Pancreas (tissue), 10 donors: Measurements from ENCODE around the gene SEC63. TPM values are rescaled to one million over a fixed set of nuclear protein-coding genes. Genes with fewer than 3 reads are reported as not detected.
"Not testable (repeated sequence)": the region's sequence is repeated elsewhere in the genome, so short reads cannot be mapped to it uniquely, and the experiment has no call there.

Source experiments
- ATAC-seq, 4 donors: fragments of 200-7000 bp; cut with Tn5 transposase; one replicate each; pipeline versions ENCODE4 v1.8.0 to v1.9.1; 2020; ENCODE audit warnings: mild to moderate bottlenecking in 4 of 4, moderate library complexity in 4 of 4
- DNase-seq, 6 donors: peaks; one replicate each; pipeline ENCODE4 v3.0.0-alpha.2; 2020
- FAIRE-seq: peaks from 2 replicates; lab custom pipeline; 2012; peaks lifted over from hg19 to GRCh38; lab: Jason Lieb, UNC
- H3K27ac ChIP-seq, 4 donors: fragments of 200-600 bp; sonication (generic); 1 replicate in 3 of 4; 2 replicates in 1 of 4; pipeline versions ENCODE4 v1.5.0 to v1.8.0; 2020
- H3K27me3 ChIP-seq, 4 donors: fragments of 200-600 bp; one replicate each; pipeline ENCODE4 v1.8.0; 2021
- H3K36me3 ChIP-seq, 3 donors: fragments of 200-600 bp; sonication (generic) in 1 of 3; one replicate each; pipeline versions ENCODE4 v1.5.0 to v1.8.0; 2020 to 2021
- H3K4me1 ChIP-seq, 3 donors: fragments of 200-600 bp; one replicate each; pipeline ENCODE4 v1.8.0; 2021
- H3K4me3 ChIP-seq, 4 donors: fragments of 200-600 bp; sonication (generic) in 2 of 4; one replicate each; pipeline versions ENCODE4 v1.5.0 to v1.8.0; 2020 to 2021
- H3K9me3 ChIP-seq, 4 donors: fragments of 200-600 bp; one replicate each; pipeline ENCODE4 v1.8.0; 2021
- WGBS, 2 donors: extraction: QIAGEN DNeasy Blood & Tissue Kit; methylation state at CpG; one replicate each; pipeline ENCODE4 v1.1.7; 2013; 5-methylcytosine and 5-hydroxymethylcytosine counted together
- intact Hi-C, 3 donors: fragments of 100-400 bp; cut with DNase I; formaldehyde crosslinking; loops; one replicate each; pipeline versions ENCODE4 v1.11.1 to v1.14.2; 2022
- polyA plus RNA-seq, 2 donors: library from polyadenylated mRNA; stranded (reverse); fragments of 200-250 nt; gene quantifications; one replicate each; pipeline ENCODE4 v1.2.3, GENCODE V29; 2013
- total RNA-seq, 6 donors: library from RNA; stranded (reverse); fragmentation: NEBNext Ultra II Directional in 4 of 6; extraction: Animal tissue kit (Norgen Biotek cat#: 25700) in 4 of 6; gene quantifications; one replicate each; pipeline versions ENCODE4 v1.2.1 to v1.2.4, GENCODE V29; 2021 to 2023
- TF ChIP-seq, protein P1 (sequence below), 4 donors: fragments of 200-600 bp; sonication (generic) in 3 of 4; IDR thresholded peaks; one replicate each; pipeline versions ENCODE4 v1.5.0 to v1.8.0; 2021; ENCODE audit warnings: antibody characterized with exemption in 4 of 4
- donor health status: healthy with polysubstance abuse.
- donor health status: DM: no; HTN: no; CAD: no; lungs with moderate emphysema.
- donor health status: DM: no; HTN: no; CAD: no.
- donor health status: control.
- donor health status: control.
- donor health status: Bipolar disorder and iron deficiency.
- donor health status: DM: yes; HTN: yes; CAD: no.
- donor health status: DM: no; HTN: no; CAD: no.
- donor health status: DM: no; HTN: no; CAD: no.
- donor health status: DM: yes; HTN: yes; CAD: no.

The SEC63 gene
- total and polyA plus RNA-seq, 8 donors, result 34.4 to 146 (median 115) TPM

GRCh38 chr6:107928984-107929383 lies 29.0 kb downstream of the SEC63 start:
- Histone ChIP-seq H3K27me3 (no peaks in the 10 kb centered on the region), H3K9me3 (no peaks in the 10 kb centered on the region), H3K4me1 (peaks cover 0 to 5% (median 0%) of the 10 kb centered on the region in 3 donors), H3K36me3 (no peaks in the 10 kb centered on the region), H3K27ac (no peak overlapping the region), H3K4me3 (no peak overlapping the region)
- TF ChIP-seq, protein P1, sequence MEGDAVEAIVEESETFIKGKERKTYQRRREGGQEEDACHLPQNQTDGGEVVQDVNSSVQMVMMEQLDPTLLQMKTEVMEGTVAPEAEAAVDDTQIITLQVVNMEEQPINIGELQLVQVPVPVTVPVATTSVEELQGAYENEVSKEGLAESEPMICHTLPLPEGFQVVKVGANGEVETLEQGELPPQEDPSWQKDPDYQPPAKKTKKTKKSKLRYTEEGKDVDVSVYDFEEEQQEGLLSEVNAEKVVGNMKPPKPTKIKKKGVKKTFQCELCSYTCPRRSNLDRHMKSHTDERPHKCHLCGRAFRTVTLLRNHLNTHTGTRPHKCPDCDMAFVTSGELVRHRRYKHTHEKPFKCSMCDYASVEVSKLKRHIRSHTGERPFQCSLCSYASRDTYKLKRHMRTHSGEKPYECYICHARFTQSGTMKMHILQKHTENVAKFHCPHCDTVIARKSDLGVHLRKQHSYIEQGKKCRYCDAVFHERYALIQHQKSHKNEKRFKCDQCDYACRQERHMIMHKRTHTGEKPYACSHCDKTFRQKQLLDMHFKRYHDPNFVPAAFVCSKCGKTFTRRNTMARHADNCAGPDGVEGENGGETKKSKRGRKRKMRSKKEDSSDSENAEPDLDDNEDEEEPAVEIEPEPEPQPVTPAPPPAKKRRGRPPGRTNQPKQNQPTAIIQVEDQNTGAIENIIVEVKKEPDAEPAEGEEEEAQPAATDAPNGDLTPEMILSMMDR (IDR thresholded peaks at IDR 0.05), result no peak
- FAIRE-seq, result no peak
- WGBS, 2 donors, result 56 to 65% methylated on average over 2 of the region's 2 CpGs
- ATAC-seq, result no peak
- DNase-seq, result no peak
- intact Hi-C loops, result no loop called here

DNA sequence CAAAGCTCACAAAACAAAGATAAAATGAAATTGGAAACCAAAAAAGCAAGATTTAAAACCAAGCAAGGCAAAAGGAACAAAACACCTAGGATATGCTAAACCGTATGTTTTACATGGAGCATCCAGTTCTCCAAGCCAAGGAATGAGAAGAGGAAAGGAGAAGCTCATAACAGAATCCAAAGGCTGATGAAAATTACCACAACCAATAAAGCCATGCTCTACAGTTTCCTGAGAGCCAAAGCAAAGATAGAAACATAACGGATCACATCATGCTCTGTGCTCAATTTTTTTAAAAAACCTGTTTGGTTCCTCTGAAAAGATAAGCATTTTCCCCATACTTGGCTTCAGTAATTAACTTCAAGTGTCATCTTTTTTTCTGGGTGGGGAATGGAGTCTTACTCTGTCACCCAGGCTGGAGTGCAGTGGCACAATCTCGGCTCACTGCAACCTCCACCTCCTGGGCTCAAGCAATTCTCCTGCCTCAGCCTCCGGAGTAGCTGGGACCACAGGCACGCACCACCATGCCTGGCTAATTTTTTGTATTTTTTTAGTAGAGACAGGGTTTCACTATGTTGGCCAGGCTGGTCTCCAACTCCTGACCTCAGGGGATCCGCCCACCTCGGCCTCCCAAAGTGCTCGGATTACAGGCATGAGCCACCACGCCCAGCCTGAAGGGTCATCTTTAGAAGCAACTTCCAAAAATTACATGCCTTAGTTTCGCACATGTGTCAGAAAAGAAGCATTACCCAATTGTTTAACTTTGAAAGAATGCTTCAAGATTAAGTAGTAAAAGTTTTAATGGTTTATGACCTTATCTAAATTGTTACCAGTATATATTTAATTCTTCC lies 31.1 kb downstream of the SEC63 start:
- not testable (repeated sequence) for FAIRE-seq, DNase-seq

GRCh38 chr6:107917451-107918375 lies 40.3 kb downstream of the SEC63 start:
- WGBS, 2 donors, result 98% methylated on average over 9 of the region's 9 CpGs
- H3K27me3 ChIP-seq, result no peaks in the 10 kb centered on the region
- no peaks in the 10 kb centered on the region for H3K9me3 ChIP-seq
- ATAC-seq, result no peak
- TF ChIP-seq, protein P1 (IDR thresholded peaks at IDR 0.05), result no peak
- FAIRE-seq, result no peak
- no peak overlapping the region for H3K4me3 ChIP-seq
- no peak for DNase-seq
- H3K27ac ChIP-seq, result no peak overlapping the region
- intact Hi-C loops, result no loop called here
- no peaks in the 10 kb centered on the region for H3K4me1 ChIP-seq
- peaks cover 0 to 48% (median 20%) of the 10 kb centered on the region in 3 donors for H3K36me3 ChIP-seq

More for the DNA sequence above, 31.1 kb downstream of the SEC63 start:
- H3K27ac ChIP-seq, H3K4me3 ChIP-seq, ATAC-seq, H3K27me3 ChIP-seq, H3K4me1 ChIP-seq, intact Hi-C loops, H3K9me3 ChIP-seq, H3K36me3 ChIP-seq: not testable (repeated sequence)
- 76 to 81% methylated on average over 10 of the region's 10 CpGs for WGBS, 2 donors

DNA sequence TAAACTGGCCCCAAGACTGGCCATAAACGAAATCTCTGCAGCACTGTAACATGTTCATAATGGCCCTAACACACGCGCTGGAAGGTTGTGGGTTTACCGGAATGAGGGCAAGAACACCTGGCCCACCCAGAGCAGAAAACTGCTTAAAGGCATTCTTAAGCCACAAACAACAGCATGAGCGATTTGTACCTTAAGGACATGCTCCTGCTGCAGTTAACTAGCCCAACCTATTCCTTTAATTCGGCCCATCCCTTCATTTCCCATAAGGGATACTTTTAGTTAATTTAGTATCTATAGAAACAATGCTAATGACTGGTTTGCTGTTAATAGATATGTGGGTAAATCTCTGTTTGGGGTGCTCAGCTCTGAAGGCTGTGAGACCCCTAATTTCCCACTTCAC lies 41.0 kb downstream of the SEC63 start:
- H3K27ac ChIP-seq, H3K4me1 ChIP-seq, FAIRE-seq, H3K27me3 ChIP-seq, intact Hi-C loops, ATAC-seq, DNase-seq, H3K9me3 ChIP-seq, H3K4me3 ChIP-seq: not testable (repeated sequence)
- H3K36me3 ChIP-seq, result peaks cover 0 to 54% (median 25%) of the 10 kb centered on the region in 3 donors
- WGBS, 2 donors, result 98 to 99% methylated on average over 6 of the region's 6 CpGs

GRCh38 chr6:107911692-107912091 lies 46.3 kb downstream of the SEC63 start:
- intact Hi-C loops, result no loop called here
- peak in 1 of 4 donors; percentile 17 for ATAC-seq
- TF ChIP-seq, protein P1 (IDR thresholded peaks at IDR 0.05), result no peak
- Histone ChIP-seq H3K4me1 (peaks cover 0 to 2% (median 0%) of the 10 kb centered on the region in 3 donors), H3K36me3 (peaks cover 0 to 45% (median 12%) of the 10 kb centered on the region in 3 donors), H3K27me3 (no peaks in the 10 kb centered on the region), H3K27ac (no peak overlapping the region), H3K4me3 (no peak overlapping the region), H3K9me3 (no peaks in the 10 kb centered on the region)
- no peak for DNase-seq
- FAIRE-seq, result no peak
- 43 to 46% methylated on average over 1 of the region's 1 CpG for WGBS, 2 donors
